Endothelial cell of umbilical vein (primary cell): Measurements from ENCODE around the gene CCSER2. TPM values are rescaled to one million over a fixed set of nuclear protein-coding genes. Genes with fewer than 3 reads are reported as not detected.

Source experiments
- BruUV-seq: library from RNA; stranded (reverse); fragments of 400-500 nt; replicated peaks from 2 replicates; lab custom pipeline; 2021; lab: Mats Ljungman, UMichigan
- CTCF ChIA-PET: fragments of 300-600, 350-600 bp; sonication (Branson Sonifier 250); formaldehyde crosslinking; loops from one replicate; lab custom pipeline; 2021; ENCODE audit warnings: antibody characterized with exemption, inconsistent platforms; lab: Charles Lee
- POLR2A ChIA-PET: fragments of 300-600, 350-600 bp; sonication (Branson Sonifier 250); formaldehyde crosslinking; loops from one replicate; lab custom pipeline; 2021; ENCODE audit warnings: antibody characterized with exemption, inconsistent platforms; lab: Charles Lee
- DNase-seq: peaks from one replicate; pipeline ENCODE4 v3.0.0-alpha.2; 2011; ENCODE audit warnings: low read depth, low spot score
- FAIRE-seq: peaks from 2 replicates; lab custom pipeline; 2011; peaks lifted over from hg19 to GRCh38; lab: Jason Lieb, UNC
- H2AFZ ChIP-seq: 2 replicates; pipeline ENCODE4 v1.6.0; 2012; ENCODE audit warnings: low read depth, low read length, control low read depth, inconsistent platforms
- H3K27ac ChIP-seq: 2 replicates; pipeline ENCODE4 v1.5.1; 2011; ENCODE audit warnings: low read depth, mild to moderate bottlenecking, control low read depth, low read length, moderate library complexity; ENCODE audit not compliant: insufficient read depth
- H3K27me3 ChIP-seq, 2 experiments: 2 replicates each; pipeline versions ENCODE4 v1.6.0 to v1.6.1; 2011; ENCODE audit warnings: low read length in 2 of 2, mixed read lengths in 1 of 2; ENCODE audit not compliant: control insufficient read depth in 2 of 2, insufficient read depth in 2 of 2
- H3K36me3 ChIP-seq, 2 experiments: 2 replicates in 1 of 2; 3 replicates in 1 of 2; pipeline ENCODE4 v1.5.1; 2011; ENCODE audit warnings: low read length in 2 of 2, mild to moderate bottlenecking in 1 of 2, moderate library complexity in 1 of 2; ENCODE audit not compliant: control insufficient read depth in 2 of 2, insufficient read depth in 2 of 2; ENCODE audit errors: extremely low read depth in 1 of 2
- H3K4me1 ChIP-seq: 3 replicates; pipeline ENCODE4 v1.5.1; 2011; ENCODE audit warnings: mild to moderate bottlenecking, low read length; ENCODE audit not compliant: control insufficient read depth, insufficient read depth; ENCODE audit errors: extremely low read depth
- H3K4me2 ChIP-seq: 2 replicates; pipeline ENCODE4 v1.6.1; 2011; ENCODE audit warnings: low read length, control low read depth, mixed read lengths; ENCODE audit not compliant: insufficient read depth
- H3K4me3 ChIP-seq, 3 experiments: fragments of 200-600 bp in 1 of 3; sonication (generic), shearing (Covaris generic) in 1 of 3; replicated peaks in 1 of 3; 2 replicates each; pipeline ENCODE4 v1.5.1; 2011 to 2016; ENCODE audit warnings: control low read depth in 3 of 3, low read length in 3 of 3, mild to moderate bottlenecking in 2 of 3, inconsistent platforms in 1 of 3, low read depth in 1 of 3, moderate library complexity in 1 of 3; ENCODE audit not compliant: insufficient read depth in 1 of 3
- H3K79me2 ChIP-seq: 2 replicates; pipeline ENCODE4 v1.6.0; 2012; ENCODE audit warnings: low read length, inconsistent platforms; ENCODE audit not compliant: control insufficient read depth, insufficient read depth
- H3K9ac ChIP-seq: replicated peaks from 2 replicates; pipeline ENCODE3; 2011; ENCODE audit warnings: low read length, control low read depth; ENCODE audit not compliant: insufficient read depth; ENCODE audit errors: extremely low read depth
- H3K9me1 ChIP-seq: replicated peaks from 3 replicates; pipeline ENCODE4 v1.6.0; 2011; ENCODE audit warnings: mild to moderate bottlenecking, low read length; ENCODE audit not compliant: control insufficient read depth, insufficient read depth; ENCODE audit errors: extremely low read depth
- H3K9me3 ChIP-seq: replicated peaks from 2 replicates; pipeline ENCODE4 v1.5.1; 2012; ENCODE audit warnings: low read length, inconsistent platforms; ENCODE audit not compliant: control insufficient read depth, insufficient read depth
- H4K20me1 ChIP-seq: replicated peaks from 2 replicates; pipeline ENCODE3; 2011; ENCODE audit warnings: mild to moderate bottlenecking, low read length; ENCODE audit not compliant: control insufficient read depth, insufficient read depth; ENCODE audit errors: extremely low read depth
- EZH2 ChIP-seq: IDR thresholded peaks from 2 replicates; pipeline ENCODE4 v1.6.1; 2012; ENCODE audit warnings: borderline replicate concordance, low read depth, mild to moderate bottlenecking, moderate library complexity, low read length, inconsistent platforms; ENCODE audit not compliant: severe bottlenecking
- FOS ChIP-seq: IDR thresholded peaks from 2 replicates; pipeline ENCODE4 v1.6.1; 2011; ENCODE audit warnings: mild to moderate bottlenecking, low read length, moderate library complexity, borderline replicate concordance; ENCODE audit not compliant: insufficient read depth
- GATA2 ChIP-seq: IDR thresholded peaks from 2 replicates; pipeline ENCODE4 v1.7.0; 2011; ENCODE audit warnings: low read depth, mild to moderate bottlenecking, moderate library complexity, mixed read lengths, low read length; ENCODE audit not compliant: insufficient read length, insufficient read depth
- JUN ChIP-seq: IDR thresholded peaks from 2 replicates; pipeline ENCODE4 v1.6.1; 2011; ENCODE audit warnings: borderline replicate concordance, low read depth; ENCODE audit not compliant: insufficient read length, insufficient read depth
- MYC ChIP-seq: IDR thresholded peaks from one replicate; pipeline ENCODE4 v1.6.1; 2011; ENCODE audit warnings: mild to moderate bottlenecking, low read depth, low read length
- POLR2A ChIP-seq: IDR thresholded peaks from 2 replicates; pipeline ENCODE4 v1.6.1; 2012; ENCODE audit warnings: low read depth, mild to moderate bottlenecking, control low read depth, low read length
- POLR2AphosphoS5 ChIP-seq: IDR thresholded peaks from 2 replicates; pipeline ENCODE4 v1.6.1; 2012; ENCODE audit warnings: low read depth, mild to moderate bottlenecking, control low read depth, low read length, moderate library complexity; ENCODE audit not compliant: insufficient read depth
- dilution Hi-C: fragments of 300-500 bp; cut with MboI; formaldehyde crosslinking; loops from one replicate; pipeline ENCODE4 v1.15.0; 2019; ENCODE audit warnings: low sequenced_read_pairs; ENCODE audit not compliant: extremely low pct_ligation_motif_present
- intact Hi-C: fragments of 100-400 bp; cut with micrococcal nuclease; formaldehyde crosslinking; loops from one replicate; pipeline ENCODE4 v1.10.0; 2022
- polyA plus RNA-seq, 4 experiments: library from polyadenylated mRNA; depleted of rRNA in 3 of 4; stranded (reverse) in 3 of 4; unstranded in 1 of 4; fragments of >200 nt; gene quantifications; 2 replicates each; pipeline versions ENCODE4 v1.2.1 to v1.2.3, GENCODE V29; 2011 to 2012; ENCODE audit warnings: missing spikeins in 1 of 4
- total RNA-seq: library from RNA; stranded (reverse); gene quantifications from 2 replicates; pipeline ENCODE4 v1.2.3, GENCODE V29; 2021
- TF ChIP-seq, protein P1 (sequence below): IDR thresholded peaks from 2 replicates; pipeline ENCODE4 v1.6.1; 2011; ENCODE audit not compliant: insufficient read depth, insufficient read length
- TF ChIP-seq, protein P2 (sequence below), 2 donors: IDR thresholded peaks; 1 replicate in 1 of 2; 2 replicates in 1 of 2; pipeline ENCODE4 v1.5.1; 2011; ENCODE audit warnings: low read length in 2 of 2, mild to moderate bottlenecking in 2 of 2, moderate library complexity in 2 of 2, control low read depth in 1 of 2, inconsistent platforms in 1 of 2, low read depth in 1 of 2; ENCODE audit not compliant: insufficient read depth in 1 of 2; ENCODE audit errors: extremely low read depth in 1 of 2

CCSER2 gene
- total and polyA plus RNA-seq, 2 donors (not counting 3 experiments of a cell fraction or from before 2014, with no cell fraction given): 14.5 to 49.3 TPM

DNA sequence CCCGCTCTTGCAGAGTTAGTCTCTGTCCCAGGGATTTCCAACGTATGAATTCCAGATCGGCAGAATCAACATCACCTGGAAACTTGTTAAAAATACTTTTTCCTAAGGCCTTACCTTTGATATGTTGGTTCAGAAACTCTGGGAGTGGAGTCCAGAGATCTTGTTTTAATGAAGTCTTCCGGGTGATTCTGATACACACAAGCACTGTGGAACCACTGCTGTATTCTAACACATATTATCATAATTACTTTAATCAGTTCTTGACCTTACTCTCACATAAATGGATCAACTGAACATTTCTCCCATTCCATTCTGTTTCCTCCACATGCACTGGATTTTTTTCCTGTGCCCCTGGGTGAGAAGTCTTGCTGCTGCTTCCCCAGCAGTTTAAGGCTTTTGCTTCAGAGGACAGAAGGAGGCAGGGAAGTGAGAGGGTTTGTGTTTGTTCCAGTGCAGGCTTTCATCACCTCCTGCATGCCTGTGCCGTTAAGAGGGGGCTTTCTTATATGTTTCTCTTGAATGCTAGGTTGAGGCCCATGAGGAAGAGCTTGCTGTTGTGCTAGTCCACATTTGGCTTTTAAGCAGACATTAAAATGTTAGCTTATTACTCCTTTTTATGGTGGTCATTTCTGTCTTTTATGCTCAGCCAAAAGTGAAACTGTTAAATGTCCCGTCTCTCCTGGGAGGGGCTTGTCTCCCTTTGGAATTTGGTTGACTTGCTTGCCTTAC, 32.4 kb downstream of the CCSER2 start:
- Histone ChIP-seq H3K9ac (peak overlapping the region; percentile 39), H2AFZ (no peak overlapping the region), H3K4me3 (peak overlapping the region; percentile 2 to 54 (median 28)), H3K4me2 (peak overlapping the region; percentile 70), H3K27ac (no peak overlapping the region), H3K27me3 (no peaks in the 10 kb centered on the region), H3K4me1 (peaks cover 6% of the 10 kb centered on the region), H3K9me1 (no peaks in the 10 kb centered on the region), H4K20me1 (no peaks in the 10 kb centered on the region), H3K36me3 (no peaks in the 10 kb centered on the region), H3K79me2 (peaks cover 41% of the 10 kb centered on the region), H3K9me3 (no peaks in the 10 kb centered on the region)
- DNase-seq (peak; percentile 67), FAIRE-seq (peak; percentile 62)
- ChIA-PET POLR2A (no interaction called here), CTCF (interaction anchor here (0.8 to 2.4 kb wide), 7 partner anchors 9 to 180 kb away, joined by 4 to 11 read pairs (median 7); partner anchors contain the start of gene CCSER2)
- dilution Hi-C loops: no loop called here
- BruUV-seq: no TSS peak
- TF ChIP-seq POLR2AphosphoS5 (no peak), MYC (no peak), EZH2 (no peak), JUN (no peak), FOS (no peak), GATA2 (no peak), POLR2A (no peak)
- TF ChIP-seq, protein P1, sequence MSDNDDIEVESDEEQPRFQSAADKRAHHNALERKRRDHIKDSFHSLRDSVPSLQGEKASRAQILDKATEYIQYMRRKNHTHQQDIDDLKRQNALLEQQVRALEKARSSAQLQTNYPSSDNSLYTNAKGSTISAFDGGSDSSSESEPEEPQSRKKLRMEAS: no peak
- TF ChIP-seq, protein P2, sequence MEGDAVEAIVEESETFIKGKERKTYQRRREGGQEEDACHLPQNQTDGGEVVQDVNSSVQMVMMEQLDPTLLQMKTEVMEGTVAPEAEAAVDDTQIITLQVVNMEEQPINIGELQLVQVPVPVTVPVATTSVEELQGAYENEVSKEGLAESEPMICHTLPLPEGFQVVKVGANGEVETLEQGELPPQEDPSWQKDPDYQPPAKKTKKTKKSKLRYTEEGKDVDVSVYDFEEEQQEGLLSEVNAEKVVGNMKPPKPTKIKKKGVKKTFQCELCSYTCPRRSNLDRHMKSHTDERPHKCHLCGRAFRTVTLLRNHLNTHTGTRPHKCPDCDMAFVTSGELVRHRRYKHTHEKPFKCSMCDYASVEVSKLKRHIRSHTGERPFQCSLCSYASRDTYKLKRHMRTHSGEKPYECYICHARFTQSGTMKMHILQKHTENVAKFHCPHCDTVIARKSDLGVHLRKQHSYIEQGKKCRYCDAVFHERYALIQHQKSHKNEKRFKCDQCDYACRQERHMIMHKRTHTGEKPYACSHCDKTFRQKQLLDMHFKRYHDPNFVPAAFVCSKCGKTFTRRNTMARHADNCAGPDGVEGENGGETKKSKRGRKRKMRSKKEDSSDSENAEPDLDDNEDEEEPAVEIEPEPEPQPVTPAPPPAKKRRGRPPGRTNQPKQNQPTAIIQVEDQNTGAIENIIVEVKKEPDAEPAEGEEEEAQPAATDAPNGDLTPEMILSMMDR (IDR thresholded peaks at IDR 0.05; ENCODE audit: extremely low read depth in 1 of 2, insufficient read depth in 1 of 2, low read depth in 1 of 2, low read length in 2 of 2): no peak
- intact Hi-C loops: no loop called here
